Kidney glomerular epithelial cell (primary cell): Measurements from ENCODE around the gene IGFBP3.
"Not testable (repeated sequence)": the region's sequence is repeated elsewhere in the genome, so short reads cannot be mapped to it uniquely, and the experiment has no call there.

Experiments
- DNase-seq: peaks from one replicate; lab custom pipeline; 2025; lab: John Stamatoyannopoulos, UW

IGFBP3 gene, protein sequence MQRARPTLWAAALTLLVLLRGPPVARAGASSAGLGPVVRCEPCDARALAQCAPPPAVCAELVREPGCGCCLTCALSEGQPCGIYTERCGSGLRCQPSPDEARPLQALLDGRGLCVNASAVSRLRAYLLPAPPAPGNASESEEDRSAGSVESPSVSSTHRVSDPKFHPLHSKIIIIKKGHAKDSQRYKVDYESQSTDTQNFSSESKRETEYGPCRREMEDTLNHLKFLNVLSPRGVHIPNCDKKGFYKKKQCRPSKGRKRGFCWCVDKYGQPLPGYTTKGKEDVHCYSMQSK

GRCh38 chr7:45920502-45921380 is at the start of gene IGFBP3:
Gene IGFBP3 (minus strand): TSS chr7:45921272. CDS start chr7:45921140, 132 bp downstream.
- peak; percentile 15 for DNase-seq

- no peak for DNase-seq
These were observed 49.4 kb upstream of the IGFBP3 start for GRCh38 chr7:45970454-45970853.

DNA sequence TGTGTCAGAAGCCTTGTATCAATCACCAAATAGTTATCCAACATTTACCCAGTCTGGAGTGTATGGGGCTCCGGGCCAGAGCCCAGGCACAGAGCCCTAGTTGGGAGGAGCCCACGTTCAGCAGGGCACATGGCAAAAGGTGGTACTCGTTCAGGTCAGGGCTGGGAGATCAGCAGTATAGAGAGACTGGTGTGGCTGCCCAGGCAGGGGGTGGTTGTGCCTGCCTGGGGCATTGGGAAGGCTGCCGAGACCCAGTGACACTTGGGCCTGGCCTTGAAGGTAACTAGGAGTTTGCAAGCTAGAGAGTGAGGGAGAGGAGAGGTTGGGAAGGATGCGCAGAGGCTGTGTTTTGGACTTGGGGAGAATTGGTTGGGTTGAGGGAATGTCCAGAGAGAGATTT is 48.9 kb upstream of the IGFBP3 start:
- no peak for DNase-seq

DNA sequence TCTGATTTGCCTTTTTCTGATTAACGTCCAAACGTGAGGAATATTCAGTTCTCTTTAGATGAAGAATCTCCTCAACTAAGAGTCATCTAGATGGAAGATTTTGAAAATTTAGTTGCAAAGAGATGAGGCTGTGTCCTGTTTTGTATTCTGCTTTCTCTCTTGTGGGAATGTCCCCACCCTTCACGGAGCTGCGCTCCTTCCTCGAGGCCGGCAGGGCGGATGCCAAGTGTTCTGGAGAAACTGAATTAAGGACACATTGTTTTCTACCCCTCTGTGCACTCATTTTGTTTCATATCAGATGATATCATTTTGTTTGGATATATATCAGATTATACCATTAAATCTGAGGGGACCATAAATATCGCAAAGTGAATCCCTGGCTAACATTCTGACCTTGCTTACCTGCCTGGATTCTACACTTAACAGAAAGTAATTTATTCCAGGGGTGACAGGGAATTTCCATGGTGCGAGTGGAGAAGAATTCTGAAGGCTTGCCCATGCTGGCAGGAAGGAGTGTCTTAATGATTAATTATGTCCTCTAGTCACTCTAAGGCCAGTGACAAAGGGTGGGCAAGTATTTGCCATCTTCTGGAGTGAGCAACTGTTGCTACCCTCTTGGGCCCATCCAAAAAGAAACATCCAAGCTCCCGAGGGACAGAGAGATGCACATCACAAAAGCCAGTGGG is 47.9 kb upstream of the IGFBP3 start:
- no peak for DNase-seq

- DNase-seq, result no peak
These were observed 47.2 kb upstream of the IGFBP3 start for GRCh38 chr7:45968312-45968711.

DNA sequence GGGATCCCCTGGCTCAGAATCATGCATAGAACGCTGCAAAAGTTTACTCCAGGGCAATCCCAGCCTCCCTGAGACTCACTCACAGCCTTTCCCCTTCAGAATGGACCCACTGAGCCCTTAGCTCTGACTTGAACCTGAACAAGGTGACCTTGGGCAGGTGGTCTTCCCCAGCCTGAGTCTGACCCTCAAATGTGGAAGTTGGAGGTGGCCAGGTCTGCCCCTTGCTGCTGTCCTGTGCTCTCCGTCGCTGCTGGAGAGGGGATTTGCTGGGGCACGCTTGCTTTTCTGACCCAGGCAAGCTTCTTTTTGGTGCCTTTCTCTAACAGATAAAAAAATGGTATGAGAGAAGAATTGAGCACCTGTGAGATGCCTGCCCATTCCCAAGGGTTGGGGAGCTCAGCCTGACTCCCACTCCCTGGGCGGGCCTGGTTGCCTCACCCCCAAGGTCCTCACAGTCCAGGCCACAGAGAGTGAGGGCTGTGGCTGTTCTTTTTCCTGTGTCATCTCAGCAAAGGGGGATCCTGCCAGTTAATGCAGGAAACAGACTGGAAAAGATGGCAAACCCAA is 46.6 kb upstream of the IGFBP3 start:
- no peak for DNase-seq

DNA sequence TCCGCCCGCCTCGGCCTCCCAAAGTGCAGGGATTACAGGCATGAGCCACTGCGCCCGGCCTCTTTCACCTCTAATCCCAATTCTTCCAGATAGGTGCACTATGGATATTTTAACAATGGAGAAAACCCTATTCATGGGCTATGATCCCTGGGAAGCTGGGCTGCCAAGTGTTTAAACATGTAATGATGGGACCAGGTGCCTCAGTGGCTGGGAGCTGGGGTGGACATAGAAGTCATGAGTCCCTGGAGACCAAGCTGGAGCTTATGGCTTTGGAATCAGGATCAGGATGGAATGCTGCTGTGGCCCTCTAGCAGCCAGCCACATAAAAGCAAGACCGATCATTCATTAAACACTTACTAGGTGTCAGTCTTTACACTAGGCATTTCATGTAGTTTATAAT is 41.8 kb upstream of the IGFBP3 start:
- DNase-seq, result no peak

GRCh38 chr7:45957721-45958120 is 36.6 kb upstream of the IGFBP3 start:
- no peak for DNase-seq

DNA sequence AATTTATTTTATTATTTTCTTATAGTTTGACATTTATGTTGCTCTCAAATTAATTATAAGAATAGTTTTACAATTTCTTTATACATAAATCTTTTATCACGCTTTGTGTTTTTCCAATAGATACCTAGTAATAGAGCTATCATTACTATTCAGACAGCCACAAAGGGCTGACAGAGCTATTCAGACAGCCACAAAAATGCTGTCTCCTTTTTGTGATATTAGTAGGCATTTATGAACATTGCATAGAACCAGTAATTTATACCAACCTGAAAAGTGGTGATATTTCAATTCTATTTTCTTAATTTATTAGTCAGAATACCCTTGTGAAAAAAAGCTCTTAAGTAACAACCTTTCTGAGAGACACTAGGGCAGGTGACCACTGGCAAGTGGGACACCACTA is 34.2 kb upstream of the IGFBP3 start:
- no peak for DNase-seq

GRCh38 chr7:45953055-45953454 is 32.0 kb upstream of the IGFBP3 start:
- DNase-seq, result not testable (repeated sequence)

DNA sequence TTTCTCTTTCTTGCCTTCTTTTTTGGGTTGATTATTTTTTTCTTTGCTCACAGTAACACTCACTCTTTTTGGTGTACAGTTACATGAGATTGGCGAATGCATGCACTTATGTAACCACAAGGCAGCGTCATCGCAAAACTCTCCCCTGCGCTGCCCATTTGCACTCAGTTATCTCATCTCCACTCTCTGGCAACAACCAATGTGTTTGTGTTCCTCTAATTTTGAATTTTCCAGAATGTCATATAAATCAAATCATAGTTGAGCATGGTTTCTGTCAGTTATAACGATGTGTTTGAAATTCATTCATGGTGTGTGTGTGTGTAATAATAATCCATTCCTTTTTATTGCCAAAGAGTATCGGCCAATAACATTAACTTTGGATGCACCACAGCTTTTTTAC is 23.0 kb upstream of the IGFBP3 start:
- no peak for DNase-seq

- no peak for DNase-seq
These were observed 19.9 kb upstream of the IGFBP3 start for GRCh38 chr7:45940939-45941338.

GRCh38 chr7:45940237-45940781 is 19.2 kb upstream of the IGFBP3 start:
- not testable (repeated sequence) for DNase-seq

GRCh38 chr7:45939574-45939973 is 18.5 kb upstream of the IGFBP3 start:
- no peak for DNase-seq

DNA sequence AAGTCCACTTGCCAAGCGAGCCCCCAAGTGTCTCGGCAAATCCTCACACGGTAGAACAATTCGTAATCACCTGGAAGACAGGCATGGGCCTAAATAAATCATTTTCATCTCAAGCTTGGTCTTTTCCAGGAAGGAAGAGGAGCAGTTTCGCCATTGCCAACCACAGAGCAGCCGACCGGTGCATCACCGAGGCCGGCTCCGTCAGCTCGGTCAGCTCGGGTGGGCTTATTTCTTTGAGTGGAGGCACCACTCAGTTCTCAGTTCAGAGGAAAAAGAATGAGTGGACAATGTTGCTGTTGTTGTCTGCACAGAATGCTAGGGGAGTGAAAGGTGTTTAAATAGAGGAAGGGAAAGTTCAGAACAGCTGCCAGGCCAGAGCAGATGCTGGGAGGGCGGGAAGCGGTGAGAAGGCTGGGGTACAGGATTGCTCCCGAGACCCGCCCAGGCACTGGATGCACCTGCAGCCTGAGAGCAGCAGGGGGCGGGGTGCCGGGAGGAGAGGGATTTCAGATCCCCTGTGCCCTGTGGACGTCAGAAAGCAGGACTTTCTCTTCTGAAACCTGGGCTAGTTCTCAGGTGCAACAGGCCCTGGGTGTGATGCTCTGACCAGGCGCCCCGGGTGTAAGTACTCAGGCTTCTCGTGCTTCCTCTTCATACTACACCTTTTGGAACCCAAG is 17.7 kb upstream of the IGFBP3 start:
- no peak for DNase-seq

- no peak for DNase-seq
These were observed 16.8 kb upstream of the IGFBP3 start for GRCh38 chr7:45937862-45938261.

GRCh38 chr7:45937301-45937700 is 16.2 kb upstream of the IGFBP3 start:
- DNase-seq, result no peak

DNA sequence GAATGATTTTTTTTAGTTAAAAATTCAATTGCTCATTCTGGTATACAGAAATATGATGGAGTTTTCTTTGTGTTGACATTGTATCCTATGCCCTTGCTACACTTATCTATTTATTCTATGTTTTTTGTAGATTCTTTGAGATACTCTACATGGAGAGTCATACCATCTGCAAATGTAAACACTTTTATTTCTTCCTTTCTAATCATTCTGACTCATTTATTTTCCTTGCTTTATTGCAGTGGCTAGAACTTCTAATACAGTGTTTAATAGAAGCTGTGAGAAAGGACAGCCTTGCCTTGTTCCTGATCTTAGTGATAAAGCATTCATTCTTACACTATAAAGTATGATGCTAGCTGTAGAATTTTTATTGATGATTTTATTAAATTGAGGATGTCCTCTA is 9.9 kb upstream of the IGFBP3 start:
- no peak for DNase-seq

DNA sequence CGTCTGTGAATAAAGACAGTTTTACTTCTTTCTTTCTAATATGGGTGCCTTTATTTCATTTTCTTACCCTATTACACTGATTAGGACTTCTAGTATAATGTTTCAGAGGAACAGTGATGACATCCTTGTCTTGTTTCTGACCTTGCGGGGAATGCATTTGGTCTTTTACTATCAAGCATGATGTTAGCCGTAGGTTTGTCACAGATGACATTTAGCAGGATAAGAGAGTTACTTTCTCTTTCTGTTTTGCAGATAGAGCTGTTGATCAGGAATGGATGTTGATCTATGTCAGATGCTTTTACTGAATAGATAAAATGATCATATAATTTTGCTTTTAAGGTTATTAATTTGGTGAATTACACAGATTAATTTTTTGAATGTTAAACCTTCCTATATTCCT is 6.6 kb upstream of the IGFBP3 start:
- DNase-seq, result no peak

DNA sequence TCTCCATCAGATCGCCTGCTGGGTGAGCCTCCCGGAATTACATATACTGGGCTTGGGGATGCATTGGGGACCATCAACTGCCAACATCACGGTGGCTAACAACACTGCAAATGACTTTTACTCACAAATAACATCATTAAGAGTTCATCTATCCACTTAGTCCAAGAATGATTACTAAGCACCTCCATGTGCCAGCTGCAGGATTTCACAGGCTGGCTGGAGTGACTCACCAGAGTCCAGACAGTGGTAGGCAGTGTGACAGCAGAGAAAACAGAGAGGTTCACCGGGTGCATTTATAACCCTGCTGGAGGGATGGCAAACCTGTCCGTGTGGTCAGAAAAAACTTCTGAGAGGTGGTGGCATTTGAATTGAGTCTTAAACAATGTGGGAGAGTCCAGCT is 3.2 kb upstream of the IGFBP3 start:
- peak; percentile 94 for DNase-seq

GRCh38 chr7:45923818-45924217 is 2.7 kb upstream of the IGFBP3 start:
- no peak for DNase-seq

GRCh38 chr7:45923290-45923689 is 2.2 kb upstream of the IGFBP3 start:
- peak; percentile 65 for DNase-seq
